Activated CD8-positive, alpha-beta memory T cell treated with anti-CD3 and anti-CD28 coated beads, Interleukin-2, amount 50 U/mL, for 24 hours (primary cell): ENCODE measurements around the gene YLPM1.

ENCODE experiments used
- DNase-seq: peaks from one replicate; pipeline ENCODE4 v3.0.0-alpha.2; 2020; ENCODE audit errors: extremely low read depth

The YLPM1 gene

GRCh38 chr14:74793506-74794155 is 30.5 kb downstream of the YLPM1 start:
- DNase-seq, result no peak

GRCh38 chr14:74794947-74795346 is 31.8 kb downstream of the YLPM1 start:
- DNase-seq, result no peak

- DNase-seq, result no peak
These were observed 36.6 kb downstream of the YLPM1 start for GRCh38 chr14:74799765-74800164.

- DNase-seq, result no peak
These were observed 37.7 kb downstream of the YLPM1 start for GRCh38 chr14:74800780-74801179.

- DNase-seq, result no peak
These were observed 38.3 kb downstream of the YLPM1 start for GRCh38 chr14:74801396-74801795.

- DNase-seq, result no peak
These were observed 41.2 kb downstream of the YLPM1 start for GRCh38 chr14:74804219-74804825.

- DNase-seq, result no peak
These were observed 44.9 kb downstream of the YLPM1 start for GRCh38 chr14:74807853-74808545.

- DNase-seq, result no peak
These were observed 53.0 kb downstream of the YLPM1 start for GRCh38 chr14:74816124-74816523.

- DNase-seq, result no peak
These were observed 57.2 kb downstream of the YLPM1 start for GRCh38 chr14:74820288-74820687.

GRCh38 chr14:74821267-74821915 is 58.3 kb downstream of the YLPM1 start:
- no peak for DNase-seq

- DNase-seq, result no peak
These were observed 61.9 kb downstream of the YLPM1 start for GRCh38 chr14:74824997-74825396.

- DNase-seq, result no peak
These were observed 63.5 kb downstream of the YLPM1 start for GRCh38 chr14:74826574-74826973.

GRCh38 chr14:74829251-74829650 is 66.1 kb downstream of the YLPM1 start:
- DNase-seq, result no peak

GRCh38 chr14:74832849-74833248 is 69.7 kb downstream of the YLPM1 start:
- DNase-seq, result no peak

- no peak for DNase-seq
These were observed 71.7 kb downstream of the YLPM1 start for GRCh38 chr14:74834692-74835392.

GRCh38 chr14:74835645-74836250 is 72.6 kb downstream of the YLPM1 start:
- no peak for DNase-seq

- no peak for DNase-seq
These were observed 73.3 kb downstream of the YLPM1 start for GRCh38 chr14:74836251-74836960.

- DNase-seq, result no peak
These were observed 75.0 kb downstream of the YLPM1 start for GRCh38 chr14:74838166-74838565.

- no peak for DNase-seq
These were observed 77.5 kb downstream of the YLPM1 start for GRCh38 chr14:74840603-74841030.

GRCh38 chr14:74841230-74842207 is 78.4 kb downstream of the YLPM1 start:
- DNase-seq, result no peak
